Ishikawa (cell line): Measurements from ENCODE around the gene MATN1.

Experiments used
- CEBPB ChIP-seq: IDR thresholded peaks from 2 replicates; pipeline ENCODE4 v1.6.1; 2012
- CREB1 ChIP-seq: IDR thresholded peaks from 2 replicates; pipeline ENCODE4 v1.6.1; 2012; ENCODE audit warnings: low read depth
- EGR1 ChIP-seq: IDR thresholded peaks from 2 replicates; pipeline ENCODE4 v1.6.1; 2012
- EP300 ChIP-seq: IDR thresholded peaks from 2 replicates; pipeline ENCODE4 v1.6.1; 2012; ENCODE audit warnings: borderline replicate concordance
- FOXM1 ChIP-seq: IDR thresholded peaks from 2 replicates; pipeline ENCODE4 v1.6.1; 2012; ENCODE audit warnings: low read depth, borderline replicate concordance
- NFIC ChIP-seq: IDR thresholded peaks from 2 replicates; pipeline ENCODE4 v1.6.1; 2012
- RAD21 ChIP-seq: IDR thresholded peaks from 2 replicates; pipeline ENCODE4 v1.6.1; 2012; ENCODE audit warnings: low read depth
- TAF1 ChIP-seq: IDR thresholded peaks from 2 replicates; pipeline ENCODE4 v1.6.1; 2012; ENCODE audit warnings: low read depth, mild to moderate bottlenecking
- TCF12 ChIP-seq: IDR thresholded peaks from 2 replicates; pipeline ENCODE4 v1.6.1; 2012; ENCODE audit warnings: low read depth
- TEAD4 ChIP-seq: IDR thresholded peaks from 2 replicates; pipeline ENCODE4 v1.6.1; 2012
- YY1 ChIP-seq: IDR thresholded peaks from 2 replicates; pipeline ENCODE4 v1.6.1; 2012; ENCODE audit warnings: low read depth
- ZBTB7A ChIP-seq: IDR thresholded peaks from 2 replicates; pipeline ENCODE4 v1.6.1; 2012; ENCODE audit warnings: low read depth
- TF ChIP-seq, protein P1 (sequence below): IDR thresholded peaks from 2 replicates; pipeline ENCODE4 v1.6.1; 2012
- TF ChIP-seq, protein P2 (sequence below): IDR thresholded peaks from 2 replicates; pipeline ENCODE4 v1.6.1; 2012
- TF ChIP-seq, protein P3 (sequence below): IDR thresholded peaks from 2 replicates; pipeline ENCODE4 v1.6.1; 2012; ENCODE audit warnings: low read depth, mild to moderate bottlenecking

Gene MATN1

DNA sequence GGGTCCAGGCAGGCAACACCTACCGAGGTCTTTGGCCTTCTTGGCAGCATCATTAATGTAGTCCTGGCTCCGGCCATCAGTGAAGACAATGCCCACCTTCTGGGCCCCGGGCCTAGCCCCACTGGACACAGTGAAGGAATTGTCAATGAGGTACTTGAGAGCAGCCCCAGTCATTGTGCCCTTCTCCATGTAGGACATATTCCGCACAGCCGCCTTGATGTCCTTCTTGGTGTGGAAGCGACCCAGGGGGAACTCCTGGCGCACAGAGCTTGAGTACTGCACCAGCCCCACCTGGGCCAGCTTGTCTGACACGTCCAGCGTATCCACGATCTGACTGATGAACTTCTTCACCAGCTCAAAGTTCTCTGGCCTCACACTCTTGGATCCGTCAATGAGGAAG lies 7.5 kb downstream of the MATN1 start:
- no peak for TF ChIP-seq NFIC
- TF ChIP-seq TEAD4 = no peak
- TF ChIP-seq, protein P1, sequence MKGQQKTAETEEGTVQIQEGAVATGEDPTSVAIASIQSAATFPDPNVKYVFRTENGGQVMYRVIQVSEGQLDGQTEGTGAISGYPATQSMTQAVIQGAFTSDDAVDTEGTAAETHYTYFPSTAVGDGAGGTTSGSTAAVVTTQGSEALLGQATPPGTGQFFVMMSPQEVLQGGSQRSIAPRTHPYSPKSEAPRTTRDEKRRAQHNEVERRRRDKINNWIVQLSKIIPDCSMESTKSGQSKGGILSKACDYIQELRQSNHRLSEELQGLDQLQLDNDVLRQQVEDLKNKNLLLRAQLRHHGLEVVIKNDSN = no peak
- TF ChIP-seq EGR1 = no peak
- no peak for TF ChIP-seq TAF1
- TF ChIP-seq, protein P2, sequence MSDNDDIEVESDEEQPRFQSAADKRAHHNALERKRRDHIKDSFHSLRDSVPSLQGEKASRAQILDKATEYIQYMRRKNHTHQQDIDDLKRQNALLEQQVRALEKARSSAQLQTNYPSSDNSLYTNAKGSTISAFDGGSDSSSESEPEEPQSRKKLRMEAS = no peak
- no peak for TF ChIP-seq CEBPB
- TF ChIP-seq, protein P3, sequence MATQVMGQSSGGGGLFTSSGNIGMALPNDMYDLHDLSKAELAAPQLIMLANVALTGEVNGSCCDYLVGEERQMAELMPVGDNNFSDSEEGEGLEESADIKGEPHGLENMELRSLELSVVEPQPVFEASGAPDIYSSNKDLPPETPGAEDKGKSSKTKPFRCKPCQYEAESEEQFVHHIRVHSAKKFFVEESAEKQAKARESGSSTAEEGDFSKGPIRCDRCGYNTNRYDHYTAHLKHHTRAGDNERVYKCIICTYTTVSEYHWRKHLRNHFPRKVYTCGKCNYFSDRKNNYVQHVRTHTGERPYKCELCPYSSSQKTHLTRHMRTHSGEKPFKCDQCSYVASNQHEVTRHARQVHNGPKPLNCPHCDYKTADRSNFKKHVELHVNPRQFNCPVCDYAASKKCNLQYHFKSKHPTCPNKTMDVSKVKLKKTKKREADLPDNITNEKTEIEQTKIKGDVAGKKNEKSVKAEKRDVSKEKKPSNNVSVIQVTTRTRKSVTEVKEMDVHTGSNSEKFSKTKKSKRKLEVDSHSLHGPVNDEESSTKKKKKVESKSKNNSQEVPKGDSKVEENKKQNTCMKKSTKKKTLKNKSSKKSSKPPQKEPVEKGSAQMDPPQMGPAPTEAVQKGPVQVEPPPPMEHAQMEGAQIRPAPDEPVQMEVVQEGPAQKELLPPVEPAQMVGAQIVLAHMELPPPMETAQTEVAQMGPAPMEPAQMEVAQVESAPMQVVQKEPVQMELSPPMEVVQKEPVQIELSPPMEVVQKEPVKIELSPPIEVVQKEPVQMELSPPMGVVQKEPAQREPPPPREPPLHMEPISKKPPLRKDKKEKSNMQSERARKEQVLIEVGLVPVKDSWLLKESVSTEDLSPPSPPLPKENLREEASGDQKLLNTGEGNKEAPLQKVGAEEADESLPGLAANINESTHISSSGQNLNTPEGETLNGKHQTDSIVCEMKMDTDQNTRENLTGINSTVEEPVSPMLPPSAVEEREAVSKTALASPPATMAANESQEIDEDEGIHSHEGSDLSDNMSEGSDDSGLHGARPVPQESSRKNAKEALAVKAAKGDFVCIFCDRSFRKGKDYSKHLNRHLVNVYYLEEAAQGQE = no peak

DNA sequence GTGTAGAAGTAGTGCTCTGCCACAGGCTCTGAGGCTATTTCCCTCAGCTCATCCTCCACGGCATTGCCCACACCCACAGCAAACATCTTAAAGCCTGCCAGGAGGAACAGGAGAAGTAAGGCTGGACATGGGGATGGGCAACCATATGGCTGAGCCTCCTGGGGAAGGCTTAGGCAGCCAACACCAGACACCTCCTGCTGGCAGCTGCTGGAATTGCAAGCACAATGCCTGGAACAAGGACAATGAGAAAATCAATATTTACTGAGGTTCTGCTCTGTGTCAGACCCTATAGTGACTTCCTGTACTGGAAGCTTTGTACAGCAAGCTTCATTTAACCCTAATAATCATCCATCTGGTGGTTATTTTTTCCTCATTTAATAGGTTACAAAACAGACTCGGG lies 8.2 kb downstream of the MATN1 start:
- TF ChIP-seq RAD21 = peak; percentile 2; the same call in 1 of the 2 replicates
- TF ChIP-seq, protein P3 = no peak
- no peak for TF ChIP-seq TCF12
- no peak for TF ChIP-seq EGR1
- TF ChIP-seq, protein P2 = no peak

DNA sequence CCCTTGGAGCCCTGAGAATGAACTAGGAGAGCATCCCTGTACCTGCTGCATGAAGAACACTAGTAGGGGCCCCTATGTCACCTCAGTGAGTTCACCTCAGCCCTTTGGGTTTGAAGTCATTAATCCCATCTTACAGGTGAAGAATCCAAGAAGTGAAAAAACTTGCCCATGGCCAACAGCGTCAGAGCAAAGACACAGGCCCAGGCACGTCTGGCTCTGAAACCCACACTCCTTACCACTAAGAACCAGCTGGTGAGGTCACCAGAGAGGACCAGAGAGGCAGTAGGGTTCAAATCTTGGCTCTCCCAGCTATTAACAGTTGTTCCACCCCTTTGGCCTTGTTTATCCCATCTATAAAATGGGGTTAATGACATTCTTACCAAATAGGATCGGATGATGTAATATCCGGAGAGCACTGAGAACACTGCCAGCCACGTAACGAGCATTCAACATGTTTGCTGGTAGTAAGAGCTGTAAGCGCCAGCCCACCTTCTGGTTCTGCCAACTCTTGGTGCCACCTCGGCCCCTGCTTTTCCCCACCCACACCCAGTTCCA lies 8.8 kb downstream of the MATN1 start:
- TF ChIP-seq FOXM1 (no peak), NFIC (no peak), TEAD4 (no peak), TAF1 (no peak), YY1 (no peak), CREB1 (no peak), EGR1 (no peak), RAD21 (no peak), ZBTB7A (no peak), CEBPB (no peak), TCF12 (no peak), EP300 (no peak)
- TF ChIP-seq, protein P3 = no peak
- TF ChIP-seq, protein P1 = no peak
- TF ChIP-seq, protein P2 = no peak

DNA sequence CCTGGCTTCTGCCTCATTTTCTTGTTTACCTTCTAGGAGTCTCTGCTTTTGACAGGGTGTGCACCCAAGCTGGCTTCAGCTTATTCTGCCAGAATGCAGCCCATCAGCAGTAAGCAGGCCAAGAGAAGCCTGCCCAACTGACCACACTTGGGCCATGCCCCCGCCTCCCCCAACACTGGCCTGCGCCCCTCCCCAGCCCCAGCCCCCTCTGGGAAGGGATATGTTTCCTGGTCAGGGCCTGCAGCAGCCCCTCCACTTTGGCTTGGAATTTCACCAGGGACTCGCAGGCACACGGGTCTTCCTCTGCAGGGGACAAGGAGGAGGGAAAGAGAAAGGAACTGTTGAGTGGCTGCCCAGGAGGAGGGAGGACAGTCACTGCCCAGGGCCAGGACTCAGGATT lies 9.4 kb downstream of the MATN1 start:
- TF ChIP-seq EP300 = no peak
- no peak for TF ChIP-seq CREB1
- TF ChIP-seq TCF12 = no peak
- TF ChIP-seq, protein P3 = no peak
- no peak for TF ChIP-seq YY1
